Measurements from ENCODE around the gene PATL2.
"Not testable (repeated sequence)": the region's sequence is repeated elsewhere in the genome, so short reads cannot be mapped to it uniquely, and the experiment has no call there.

Gene PATL2

DNA sequence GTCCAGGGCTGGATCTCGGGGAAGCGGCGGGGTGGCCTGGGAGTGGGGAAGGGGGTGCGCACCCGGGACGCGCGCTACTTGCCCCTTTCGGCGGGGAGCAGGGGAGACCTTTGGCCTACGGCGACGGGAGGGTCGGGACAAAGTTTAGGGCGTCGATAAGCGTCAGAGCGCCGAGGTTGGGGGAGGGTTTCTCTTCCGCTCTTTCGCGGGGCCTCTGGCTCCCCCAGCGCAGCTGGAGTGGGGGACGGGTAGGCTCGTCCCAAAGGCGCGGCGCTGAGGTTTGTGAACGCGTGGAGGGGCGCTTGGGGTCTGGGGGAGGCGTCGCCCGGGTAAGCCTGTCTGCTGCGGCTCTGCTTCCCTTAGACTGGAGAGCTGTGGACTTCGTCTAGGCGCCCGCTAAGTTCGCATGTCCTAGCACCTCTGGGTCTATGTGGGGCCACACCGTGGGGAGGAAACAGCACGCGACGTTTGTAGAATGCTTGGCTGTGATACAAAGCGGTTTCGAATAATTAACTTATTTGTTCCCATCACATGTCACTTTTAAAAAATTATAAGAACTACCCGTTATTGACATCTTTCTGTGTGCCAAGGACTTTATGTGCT is 721 bp upstream of the PATL2 start:
- H3K27me3 ChIP-seq, result no peaks in the 10 kb centered on the region
- peaks cover 44% of the 10 kb centered on the region for H3K36me3 ChIP-seq
- peak overlapping the region; percentile 89 for H3K4me2 ChIP-seq
- peak overlapping the region; percentile 97 for H3K4me3 ChIP-seq
- no peaks in the 10 kb centered on the region for H3K9me3 ChIP-seq
- H3K9ac ChIP-seq, result peak overlapping the region; percentile 99
- H4K20me1 ChIP-seq, result peaks cover 55% of the 10 kb centered on the region
- peak overlapping the region; percentile 98 for H3K27ac ChIP-seq
- H3K4me1 ChIP-seq, result peaks cover 49% of the 10 kb centered on the region
- TF ChIP-seq Cebpa-rat (IDR thresholded peaks at IDR 0.05), result no peak

DNA sequence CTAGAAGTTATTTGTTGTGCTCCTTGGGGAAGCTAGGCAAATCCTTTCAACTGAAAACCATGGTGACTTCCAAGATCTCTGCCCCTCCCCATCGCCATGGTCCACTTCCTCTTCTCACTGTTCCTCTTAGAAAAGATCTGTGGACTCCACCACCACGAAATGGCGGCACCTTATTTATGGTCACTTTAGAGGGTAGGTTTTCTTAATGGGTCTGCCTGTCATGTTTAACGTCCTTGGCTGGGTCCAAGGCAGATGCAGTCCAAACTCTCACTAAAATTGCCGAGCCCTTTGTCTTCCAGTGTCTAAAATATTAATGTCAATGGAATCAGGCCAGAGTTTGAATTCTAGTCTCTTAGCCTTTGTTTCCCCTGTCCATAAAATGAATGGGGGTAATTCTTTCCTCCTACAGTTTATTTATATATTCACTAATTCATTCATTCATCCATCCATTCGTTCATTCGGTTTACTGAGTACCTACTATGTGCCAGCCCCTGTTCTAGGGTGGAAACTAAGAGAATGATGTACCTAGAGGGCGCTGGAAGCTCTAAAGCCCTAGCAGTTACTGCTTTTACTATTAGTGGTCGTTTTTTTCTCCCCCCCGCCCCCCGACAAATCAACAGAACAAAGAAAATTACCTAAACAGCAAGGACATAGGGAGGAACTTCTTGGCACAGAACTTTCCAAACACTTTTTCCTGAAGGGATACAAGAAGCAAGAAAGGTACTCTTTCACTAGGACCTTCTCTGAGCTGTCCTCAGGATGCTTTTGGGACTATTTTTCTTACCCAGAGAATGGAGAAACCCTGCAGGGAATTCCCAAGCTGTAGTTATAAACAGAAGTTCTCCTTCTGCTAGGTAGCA is 657 bp downstream of the PATL2 start:
- Histone ChIP-seq H3K27me3 (no peaks in the 10 kb centered on the region), H3K4me1 (peaks cover 35% of the 10 kb centered on the region), H3K27ac (peak overlapping the region; percentile 98), H3K4me2 (peak overlapping the region; percentile 82), H3K36me3 (peaks cover 35% of the 10 kb centered on the region), H4K20me1 (peaks cover 41% of the 10 kb centered on the region), H3K9me3 (0 out of 2 replicates have a peak, but pooled peaks cover 5% of the 10 kb centered on the region), H3K9ac (peak overlapping the region; percentile 99), H3K4me3 (peak overlapping the region; percentile 97)
- no peak for TF ChIP-seq Cebpa-rat (IDR thresholded peaks at IDR 0.05)

DNA sequence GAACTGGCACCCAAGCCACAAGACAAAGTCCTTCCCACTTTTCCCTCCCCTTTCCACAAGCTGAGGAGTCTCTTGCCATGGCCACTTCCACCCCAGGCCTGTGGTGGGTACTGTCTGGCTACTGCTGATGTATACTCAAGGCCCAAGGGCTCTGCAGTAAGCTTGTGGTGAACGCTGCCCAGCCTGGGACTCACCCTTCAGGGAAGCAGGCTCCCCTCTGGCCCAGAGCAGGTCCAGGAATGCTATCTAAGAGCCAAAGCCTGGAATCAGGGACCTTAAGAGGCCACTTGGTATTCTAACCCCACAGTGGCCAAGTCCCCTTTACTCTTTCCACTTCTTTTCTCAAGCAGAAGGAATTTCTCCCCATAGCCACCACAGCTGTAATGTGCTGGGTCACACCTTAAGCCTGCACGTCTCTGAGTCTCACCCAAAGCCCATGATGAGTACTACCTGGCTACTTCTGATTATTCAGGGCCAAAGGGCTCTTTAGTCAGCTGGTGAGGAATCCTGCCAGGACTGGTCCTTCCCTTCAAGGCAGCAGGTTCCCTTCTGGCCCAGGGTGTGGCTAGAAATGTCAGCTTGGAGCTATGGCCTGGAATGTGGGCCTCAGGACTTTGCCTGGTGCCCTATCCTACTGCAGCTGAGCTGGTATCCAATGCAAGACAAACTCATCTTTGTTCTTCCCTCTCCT is 4.0 kb downstream of the PATL2 start:
- Histone ChIP-seq H3K4me3 (no peak overlapping the region), H4K20me1 (peaks cover 7% of the 10 kb centered on the region), H3K36me3 (0 out of 2 replicates have a peak, but pooled peaks cover 16% of the 10 kb centered on the region), H3K27ac (no peak overlapping the region), H3K4me1 (peaks cover 12% of the 10 kb centered on the region), H3K9ac (no peak overlapping the region), H3K27me3 (no peaks in the 10 kb centered on the region), H3K9me3 (peaks cover 32% of the 10 kb centered on the region), H3K4me2 (no peak overlapping the region)
- no peak for TF ChIP-seq Cebpa-rat (IDR thresholded peaks at IDR 0.05)

DNA sequence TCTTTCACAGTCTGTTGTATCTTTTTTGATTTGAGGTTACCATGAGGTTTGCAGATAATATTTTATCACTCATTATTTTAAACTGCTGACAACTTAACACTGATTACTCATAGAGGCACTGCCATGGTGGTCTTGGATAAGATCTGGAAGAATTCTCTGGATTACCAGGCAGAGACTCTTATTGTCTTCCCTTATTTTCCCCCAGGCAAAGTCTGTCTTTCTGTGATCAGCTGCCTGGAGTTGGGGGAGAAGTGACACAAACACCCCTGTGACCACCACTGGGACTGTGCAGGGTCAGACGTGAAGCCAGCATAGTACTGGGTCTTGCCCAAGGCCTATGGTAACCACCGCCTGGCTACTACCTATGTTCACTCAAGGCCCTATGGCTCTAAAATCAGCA is 4.7 kb downstream of the PATL2 start:
- Histone ChIP-seq H3K36me3 (0 out of 2 replicates have a peak, but pooled peaks cover 16% of the 10 kb centered on the region), H3K9me3 (peaks cover 38% of the 10 kb centered on the region), H3K4me1 (peaks cover 12% of the 10 kb centered on the region), H3K9ac (no peak overlapping the region), H4K20me1 (0 out of 2 replicates have a peak, but pooled peaks cover under 1% of the 10 kb centered on the region), H3K4me3 (no peak overlapping the region), H3K27me3 (no peaks in the 10 kb centered on the region), H3K4me2 (no peak overlapping the region), H3K27ac (no peak overlapping the region)
- no peak for TF ChIP-seq Cebpa-rat (IDR thresholded peaks at IDR 0.05)

DNA sequence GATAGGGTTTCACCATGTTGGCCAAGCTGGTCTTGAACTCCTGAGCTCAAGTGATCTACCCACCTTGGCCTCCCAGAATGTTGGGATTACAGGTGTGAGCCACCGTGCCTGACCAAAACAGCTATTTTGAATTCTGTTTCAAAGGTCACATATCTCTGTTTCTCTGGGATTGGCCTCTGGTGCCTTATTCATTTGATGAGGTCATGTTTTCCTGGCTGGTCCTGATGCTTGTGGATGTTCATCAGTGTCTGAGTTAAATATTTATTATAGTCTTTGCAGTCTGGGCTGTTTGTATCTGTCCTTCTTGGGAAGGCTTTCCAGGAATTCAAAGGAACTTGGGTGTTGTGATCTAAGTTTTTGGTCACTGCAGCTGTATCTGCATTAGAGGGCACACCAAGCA is 5.1 kb downstream of the PATL2 start:
- 0 out of 2 replicates have a peak, but pooled peaks cover 16% of the 10 kb centered on the region for H3K36me3 ChIP-seq
- H3K9me3 ChIP-seq, result peaks cover 42% of the 10 kb centered on the region
- no peak for TF ChIP-seq Cebpa-rat (IDR thresholded peaks at IDR 0.05)
- H3K4me3 ChIP-seq, result no peak overlapping the region
- no peak overlapping the region for H3K9ac ChIP-seq
- H3K4me2 ChIP-seq, result no peak overlapping the region
- H3K4me1 ChIP-seq, result peaks cover 12% of the 10 kb centered on the region
- no peaks in the 10 kb centered on the region for H3K27me3 ChIP-seq
- H3K27ac ChIP-seq, result no peak overlapping the region
- H4K20me1 ChIP-seq, result no peaks in the 10 kb centered on the region

DNA sequence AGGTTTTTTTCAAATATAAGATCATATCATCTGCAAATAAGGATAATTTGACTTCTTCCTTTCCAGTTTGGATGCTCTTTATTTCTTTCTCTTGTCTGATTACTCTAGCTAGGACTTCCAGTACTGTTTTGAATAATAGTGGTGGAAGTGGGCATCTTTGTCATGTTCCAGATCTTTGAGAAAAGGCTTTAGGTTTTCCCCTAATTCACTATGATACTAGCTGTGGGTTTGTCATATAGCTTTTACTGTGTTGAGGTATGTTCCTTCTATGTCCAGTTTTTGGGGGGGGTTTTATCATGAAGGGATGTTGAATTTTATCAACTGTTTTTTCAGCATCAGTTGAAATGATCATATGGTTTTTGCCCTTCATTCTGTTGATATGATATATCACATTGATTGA is 10.4 kb downstream of the PATL2 start:
- H4K20me1 ChIP-seq, H3K9ac ChIP-seq, H3K4me1 ChIP-seq, H3K27me3 ChIP-seq, H3K4me2 ChIP-seq, H3K4me3 ChIP-seq, H3K36me3 ChIP-seq, H3K27ac ChIP-seq: not testable (repeated sequence)
- peaks cover 55% of the 10 kb centered on the region for H3K9me3 ChIP-seq

DNA sequence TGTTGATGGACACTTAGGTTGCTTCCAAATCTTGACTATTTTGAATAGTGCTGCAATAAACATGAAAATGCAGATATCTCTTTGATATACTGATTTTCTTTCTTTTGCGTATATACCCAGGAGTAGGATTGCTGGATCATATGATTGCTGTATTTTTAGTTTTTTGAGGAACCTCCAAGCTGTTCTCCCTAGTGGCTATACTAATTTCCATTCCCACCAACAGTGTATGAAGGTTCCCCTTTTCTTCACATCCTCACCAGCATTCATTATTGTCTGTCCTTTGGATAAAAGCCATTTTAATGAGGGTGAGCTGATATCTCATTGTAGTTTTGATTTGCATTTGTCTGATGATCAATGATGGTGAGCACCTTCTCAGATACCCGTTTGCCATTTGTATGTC is 12.5 kb downstream of the PATL2 start:
- Histone ChIP-seq H3K9ac (no peak overlapping the region), H3K27me3 (no peaks in the 10 kb centered on the region), H4K20me1 (no peaks in the 10 kb centered on the region), H3K36me3 (no peaks in the 10 kb centered on the region), H3K4me1 (no peaks in the 10 kb centered on the region), H3K4me2 (no peak overlapping the region), H3K27ac (no peak overlapping the region), H3K9me3 (peaks cover 37% of the 10 kb centered on the region), H3K4me3 (no peak overlapping the region)
- TF ChIP-seq Cebpa-rat (IDR thresholded peaks at IDR 0.05), result no peak

DNA sequence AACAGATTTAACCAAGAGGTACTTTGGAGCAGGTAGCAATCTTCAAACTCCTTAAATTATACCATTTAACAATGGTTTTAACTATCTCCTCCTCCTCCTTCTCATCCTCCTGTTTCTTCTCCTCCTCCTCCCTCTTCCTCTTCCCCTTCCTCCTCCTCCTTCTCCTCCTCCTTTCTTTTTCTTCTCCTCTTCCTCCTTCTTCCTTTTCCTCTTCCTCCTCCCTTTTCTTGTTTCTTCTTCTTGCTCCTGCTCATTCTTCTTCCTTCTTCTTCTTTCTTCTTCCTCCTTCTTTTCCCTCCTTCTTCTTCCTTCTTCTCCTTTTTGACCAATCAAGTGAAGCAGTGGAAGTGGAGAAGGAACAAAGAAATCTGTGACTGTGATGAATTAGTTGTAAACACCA is 14.1 kb downstream of the PATL2 start:
- Histone ChIP-seq H3K9ac (no peak overlapping the region), H3K4me1 (no peaks in the 10 kb centered on the region), H4K20me1 (no peaks in the 10 kb centered on the region), H3K27me3 (no peaks in the 10 kb centered on the region), H3K27ac (no peak overlapping the region), H3K4me2 (no peak overlapping the region), H3K9me3 (peaks cover 28% of the 10 kb centered on the region), H3K4me3 (no peak overlapping the region), H3K36me3 (no peaks in the 10 kb centered on the region)
- no peak for TF ChIP-seq Cebpa-rat (IDR thresholded peaks at IDR 0.05)

DNA sequence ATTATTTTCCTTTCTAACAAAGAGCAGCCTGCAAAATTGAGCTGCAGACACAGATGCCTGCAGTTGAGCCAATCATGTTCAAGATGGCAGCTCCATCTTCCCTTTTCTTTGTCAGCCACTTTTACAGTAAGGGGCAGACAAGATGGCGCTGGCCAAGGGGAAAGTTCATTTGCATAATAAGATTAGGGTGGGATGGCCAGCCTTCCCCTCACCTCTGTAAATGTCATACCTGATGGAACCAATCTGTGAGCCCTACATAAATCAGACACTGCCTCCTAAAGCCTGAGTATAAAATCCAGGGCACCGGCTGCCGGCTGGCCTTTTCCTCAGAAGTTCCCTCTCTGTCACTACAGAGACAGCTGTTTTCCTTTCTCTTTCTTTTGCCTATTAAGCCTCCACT is 15.8 kb downstream of the PATL2 start:
- H3K27ac ChIP-seq, result no peak overlapping the region

DNA sequence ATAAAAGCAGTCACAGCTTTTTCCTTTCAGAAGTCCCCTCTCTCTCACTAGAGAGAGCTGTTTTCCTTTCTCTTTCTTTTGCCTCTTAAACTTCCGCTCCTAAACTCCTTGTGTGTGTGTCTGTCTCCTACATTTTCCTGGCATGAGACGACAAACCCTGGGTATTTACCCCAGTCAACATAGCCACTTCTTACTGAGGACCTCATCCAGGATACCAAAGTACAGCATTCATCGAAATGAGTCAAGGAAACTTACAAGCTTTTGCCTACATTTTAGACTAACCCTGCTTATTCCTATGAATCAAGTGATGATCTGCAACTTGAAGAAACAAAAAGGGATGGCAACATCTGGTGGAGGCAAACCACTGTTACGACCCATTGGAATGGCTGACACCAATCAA is 16.7 kb downstream of the PATL2 start:
- Histone ChIP-seq H3K4me1 (peaks cover 5% of the 10 kb centered on the region), H3K9me3 (peaks cover 4% of the 10 kb centered on the region), H4K20me1 (no peaks in the 10 kb centered on the region), H3K4me2 (no peak overlapping the region), H3K9ac (no peak overlapping the region), H3K27me3 (no peaks in the 10 kb centered on the region), H3K36me3 (no peaks in the 10 kb centered on the region), H3K27ac (no peak overlapping the region), H3K4me3 (no peak overlapping the region)
- TF ChIP-seq Cebpa-rat (IDR thresholded peaks at IDR 0.05), result no peak

More for the DNA sequence above, 15.8 kb downstream of the PATL2 start:
- no peaks in the 10 kb centered on the region for H3K36me3 ChIP-seq
- H3K4me2 ChIP-seq, result no peak overlapping the region
- no peak for TF ChIP-seq Cebpa-rat (IDR thresholded peaks at IDR 0.05)
- no peaks in the 10 kb centered on the region for H3K27me3 ChIP-seq
- peaks cover 3% of the 10 kb centered on the region for H3K4me1 ChIP-seq
- H3K9me3 ChIP-seq, result peaks cover 10% of the 10 kb centered on the region
- no peak overlapping the region for H3K4me3 ChIP-seq
- no peak overlapping the region for H3K9ac ChIP-seq
- H4K20me1 ChIP-seq, result no peaks in the 10 kb centered on the region
